AG04449 (cell line): ENCODE results near the gene SLC25A18.

ENCODE experiments used
- CTCF ChIA-PET: fragments of 350-600 bp; formaldehyde crosslinking; extraction: SDS; loops from one replicate; lab custom pipeline; 2021; ENCODE audit warnings: antibody characterized with exemption; lab: Yijun Ruan, JAX
- POLR2A ChIA-PET: fragments of 400-600, 350-600 bp; formaldehyde crosslinking; extraction: SDS; loops from one replicate; lab custom pipeline; 2020; ENCODE audit warnings: antibody characterized with exemption, inconsistent platforms; lab: Yijun Ruan, JAX
- DNase-seq: peaks from one replicate; pipeline ENCODE4 v3.0.0-alpha.2; 2010; ENCODE audit warnings: low read depth, low spot score
- H3K4me3 ChIP-seq: 2 replicates; pipeline ENCODE4 v1.5.1; 2011; ENCODE audit warnings: low read depth, mild to moderate bottlenecking, control low read depth, low read length
- CTCF ChIP-seq: IDR thresholded peaks from one replicate; pipeline ENCODE4 v1.5.1; 2011; ENCODE audit warnings: mild to moderate bottlenecking, moderate library complexity, low read length, control low read depth, inconsistent platforms; ENCODE audit not compliant: insufficient read depth; ENCODE audit errors: missing control alignments

Gene SLC25A18

GRCh38 chr22:17590586-17590985, 27.3 kb downstream of the SLC25A18 start:
- ChIA-PET POLR2A (no interaction called here), CTCF (no interaction called here)
- no peak overlapping the region for H3K4me3 ChIP-seq
- no peak for TF ChIP-seq CTCF
- no peak for DNase-seq

- ChIA-PET POLR2A (no interaction called here), CTCF (no interaction called here)
- no peak for DNase-seq
- no peak for TF ChIP-seq CTCF
- no peak overlapping the region for H3K4me3 ChIP-seq
Observed at GRCh38 chr22:17592201-17592600, 28.9 kb downstream of the SLC25A18 start.

GRCh38 chr22:17596226-17596625, 32.9 kb downstream of the SLC25A18 start:
- TF ChIP-seq CTCF: no peak
- DNase-seq: no peak
- CTCF ChIA-PET: interaction anchor here (1.6 kb wide), 1 partner anchor 424 kb away, joined by 4 read pairs; no protein-coding TSS in a partner anchor
- POLR2A ChIA-PET: interaction anchor here (0.7 kb wide), 1 partner anchor 30 kb away, joined by 3 read pairs; no protein-coding TSS in a partner anchor
- no peak overlapping the region for H3K4me3 ChIP-seq

GRCh38 chr22:17597217-17597616, 33.9 kb downstream of the SLC25A18 start:
- ChIA-PET POLR2A (no interaction called here), CTCF (interaction anchor here (1.0 to 1.6 kb wide), 2 partner anchors 24 to 425 kb away, joined by 3 to 4 read pairs; no protein-coding TSS in a partner anchor)
- no peak for DNase-seq

GRCh38 chr22:17598318-17598717, 35.0 kb downstream of the SLC25A18 start:
- DNase-seq: no peak
- ChIA-PET CTCF (interaction anchor here (1.0 kb wide), 1 partner anchor 23 kb away, joined by 3 read pairs; no protein-coding TSS in a partner anchor), POLR2A (no interaction called here)
- H3K4me3 ChIP-seq: no peak overlapping the region
- no peak for TF ChIP-seq CTCF

More at GRCh38 chr22:17597217-17597616, 33.9 kb downstream of the SLC25A18 start:
- TF ChIP-seq CTCF: no peak
- no peak overlapping the region for H3K4me3 ChIP-seq

GRCh38 chr22:17601031-17601430, 37.7 kb downstream of the SLC25A18 start:
- CTCF ChIA-PET: interaction anchor here (1.2 to 1.6 kb wide), 2 partner anchors 17 to 429 kb away, joined by 3 read pairs; no protein-coding TSS in a partner anchor
- POLR2A ChIA-PET: interaction anchor here (0.5 kb wide), 1 partner anchor 25 kb away, joined by 4 read pairs; no protein-coding TSS in a partner anchor
- DNase-seq: no peak
- no peak overlapping the region for H3K4me3 ChIP-seq
- TF ChIP-seq CTCF: no peak
